Measurements from ENCODE around the gene G3BP1.
A peak's percentile ranks its signal among the peaks of the same experiment; 100 is the strongest.

G3BP1 gene

DNA sequence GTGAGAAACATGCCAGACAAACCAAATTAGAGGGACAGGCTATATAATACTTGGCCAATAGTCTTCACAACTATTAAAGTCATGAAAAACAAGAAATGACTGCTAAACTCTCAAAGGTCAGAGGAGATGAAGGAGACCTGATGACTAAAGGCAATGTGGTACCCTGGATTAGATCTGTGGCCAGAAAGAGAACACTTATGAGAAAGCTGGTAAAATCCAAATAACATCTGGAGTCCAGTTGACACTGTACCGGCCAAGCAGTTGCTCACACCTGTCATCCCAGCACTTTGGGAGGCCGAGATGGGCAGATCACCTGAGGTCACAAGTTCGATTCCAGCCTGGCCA lies 37.7 kb upstream of the G3BP1 start:
- in situ Hi-C loops (cut with HindIII; ENCODE audit: low pct_ligation_motif_present, low sequenced_read_pairs), result no loop called here
- DNase-seq, result no peak
- no peaks in the 10 kb centered on the region for H3K36me3 ChIP-seq (replicated peaks)
- no peaks in the 10 kb centered on the region for H3K27me3 ChIP-seq (replicated peaks)
- H3K27ac ChIP-seq, result no peak overlapping the region
- TF ChIP-seq, protein P1, sequence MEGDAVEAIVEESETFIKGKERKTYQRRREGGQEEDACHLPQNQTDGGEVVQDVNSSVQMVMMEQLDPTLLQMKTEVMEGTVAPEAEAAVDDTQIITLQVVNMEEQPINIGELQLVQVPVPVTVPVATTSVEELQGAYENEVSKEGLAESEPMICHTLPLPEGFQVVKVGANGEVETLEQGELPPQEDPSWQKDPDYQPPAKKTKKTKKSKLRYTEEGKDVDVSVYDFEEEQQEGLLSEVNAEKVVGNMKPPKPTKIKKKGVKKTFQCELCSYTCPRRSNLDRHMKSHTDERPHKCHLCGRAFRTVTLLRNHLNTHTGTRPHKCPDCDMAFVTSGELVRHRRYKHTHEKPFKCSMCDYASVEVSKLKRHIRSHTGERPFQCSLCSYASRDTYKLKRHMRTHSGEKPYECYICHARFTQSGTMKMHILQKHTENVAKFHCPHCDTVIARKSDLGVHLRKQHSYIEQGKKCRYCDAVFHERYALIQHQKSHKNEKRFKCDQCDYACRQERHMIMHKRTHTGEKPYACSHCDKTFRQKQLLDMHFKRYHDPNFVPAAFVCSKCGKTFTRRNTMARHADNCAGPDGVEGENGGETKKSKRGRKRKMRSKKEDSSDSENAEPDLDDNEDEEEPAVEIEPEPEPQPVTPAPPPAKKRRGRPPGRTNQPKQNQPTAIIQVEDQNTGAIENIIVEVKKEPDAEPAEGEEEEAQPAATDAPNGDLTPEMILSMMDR (IDR thresholded peaks at IDR 0.05; ENCODE audit: low read depth, low read length, missing control alignments), result no peak
- H3K4me3 ChIP-seq (ENCODE audit: low read depth, low read length), result no peak overlapping the region

DNA sequence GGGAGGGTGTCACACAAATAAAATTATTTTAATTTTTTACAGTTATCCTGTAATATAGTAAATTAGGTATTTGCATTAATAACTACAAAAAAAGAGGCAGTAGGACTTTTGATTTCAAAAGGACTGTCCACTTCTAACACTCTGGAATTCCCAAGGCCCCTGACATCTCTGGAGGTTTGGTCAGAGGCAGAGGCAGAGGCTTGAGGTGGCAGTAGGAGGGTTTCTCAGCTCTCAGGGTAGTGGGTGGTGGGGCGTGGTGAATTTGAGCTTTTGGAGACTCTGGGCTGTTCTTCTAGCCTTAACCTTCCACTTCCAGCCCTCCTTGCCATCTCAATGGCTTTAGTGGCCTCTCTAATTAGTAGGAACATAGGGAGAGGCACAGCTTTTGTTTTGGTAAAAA lies 36.1 kb upstream of the G3BP1 start:
- Histone ChIP-seq H3K27ac (no peak overlapping the region), H3K36me3 (replicated peaks) (no peaks in the 10 kb centered on the region), H3K27me3 (replicated peaks) (no peaks in the 10 kb centered on the region), H3K4me3 (ENCODE audit: low read depth, low read length) (no peak overlapping the region)
- in situ Hi-C loops (cut with HindIII; ENCODE audit: low pct_ligation_motif_present, low sequenced_read_pairs), result no loop called here
- no peak for DNase-seq
- TF ChIP-seq, protein P1 (IDR thresholded peaks at IDR 0.05; ENCODE audit: low read depth, low read length, missing control alignments), result no peak

DNA sequence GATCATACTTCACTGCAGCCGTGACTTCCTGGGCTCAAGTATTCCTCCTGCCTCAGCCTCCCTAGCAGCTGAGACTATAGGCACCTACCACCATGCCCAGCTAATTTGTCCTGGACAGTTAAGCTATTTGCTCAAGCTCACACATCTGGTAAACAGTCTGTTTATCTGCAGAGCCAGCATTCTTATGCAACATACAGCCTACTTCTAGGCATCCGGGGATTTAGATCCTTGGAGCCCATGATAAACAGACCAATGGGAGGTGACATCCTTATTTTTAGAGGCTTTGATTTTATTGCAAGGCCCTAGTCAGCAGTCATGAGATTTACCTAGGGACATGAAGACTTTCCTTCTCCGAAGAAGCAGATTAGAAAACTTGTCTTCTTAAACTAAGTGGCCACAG lies 34.3 kb upstream of the G3BP1 start:
- no peak overlapping the region for H3K27ac ChIP-seq
- no peak for DNase-seq
- no peak overlapping the region for H3K4me3 ChIP-seq (ENCODE audit: low read depth, low read length)
- TF ChIP-seq, protein P1 (IDR thresholded peaks at IDR 0.05; ENCODE audit: low read depth, low read length, missing control alignments), result no peak
- H3K36me3 ChIP-seq (replicated peaks), result no peaks in the 10 kb centered on the region
- in situ Hi-C loops (cut with HindIII; ENCODE audit: low pct_ligation_motif_present, low sequenced_read_pairs), result no loop called here
- H3K27me3 ChIP-seq (replicated peaks), result no peaks in the 10 kb centered on the region

DNA sequence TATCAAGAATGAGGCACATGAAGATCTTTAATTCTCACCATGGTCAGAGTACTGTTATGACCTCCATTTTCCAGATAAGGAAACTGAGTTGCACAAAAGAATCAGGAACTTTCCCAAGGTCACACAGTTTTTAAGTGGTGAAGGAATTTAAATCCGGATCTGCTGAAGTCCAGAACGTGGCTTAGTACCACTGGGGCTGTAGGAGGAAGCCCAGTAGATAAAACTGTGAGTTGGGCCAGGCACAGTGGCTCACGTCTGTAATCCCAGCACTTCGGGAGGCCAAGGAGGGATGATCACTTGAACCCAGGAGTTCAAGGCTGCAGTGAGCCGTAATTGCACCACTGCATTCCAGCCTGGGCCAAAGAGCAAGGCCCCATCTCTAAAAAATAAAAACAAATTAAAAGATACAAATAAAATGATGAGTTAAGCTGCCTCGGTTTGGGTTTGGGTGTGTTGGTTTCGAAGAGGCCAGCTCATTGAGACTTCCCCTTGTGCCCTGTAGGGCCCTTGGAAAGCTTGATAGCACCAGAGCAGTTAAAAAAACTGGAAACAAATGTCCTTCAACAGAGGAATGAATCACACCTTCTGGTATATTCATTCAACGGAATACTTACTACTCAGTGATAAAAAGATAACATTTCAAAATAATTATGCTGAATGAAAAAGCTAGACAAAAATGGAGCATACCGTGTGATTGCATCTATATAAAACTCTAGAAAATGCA lies 33.5 kb upstream of the G3BP1 start:
- H3K27ac ChIP-seq, result peak overlapping the region; percentile 99
- in situ Hi-C loops (cut with HindIII; ENCODE audit: low pct_ligation_motif_present, low sequenced_read_pairs), result no loop called here
- H3K27me3 ChIP-seq (replicated peaks), result no peaks in the 10 kb centered on the region
- H3K4me3 ChIP-seq (ENCODE audit: low read depth, low read length), result no peak overlapping the region
- no peak for DNase-seq
- no peaks in the 10 kb centered on the region for H3K36me3 ChIP-seq (replicated peaks)
- TF ChIP-seq, protein P1 (IDR thresholded peaks at IDR 0.05; ENCODE audit: low read depth, low read length, missing control alignments), result peak; percentile 23

DNA sequence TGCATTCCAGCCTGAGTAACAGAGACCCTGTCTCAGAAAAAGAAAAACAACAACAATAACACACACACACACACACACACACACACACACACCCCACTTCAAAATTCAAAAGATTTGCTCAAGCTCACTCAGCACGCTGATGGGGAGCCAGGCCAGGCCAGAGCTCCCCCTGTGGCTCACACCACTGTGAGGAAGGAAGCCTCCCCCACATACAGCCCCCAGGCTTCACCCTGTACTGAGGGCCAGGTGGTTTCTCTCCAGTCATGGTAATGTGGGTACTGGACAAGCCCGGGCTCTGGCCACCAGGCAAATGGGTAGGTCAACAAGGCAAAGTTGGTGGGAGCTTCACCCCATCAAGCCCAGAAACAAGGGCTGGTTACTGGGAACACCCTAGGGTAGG lies 32.4 kb upstream of the G3BP1 start:
- no peak for DNase-seq
- TF ChIP-seq, protein P1 (IDR thresholded peaks at IDR 0.05; ENCODE audit: low read depth, low read length, missing control alignments), result peak; percentile 37
- Histone ChIP-seq H3K27ac (peak overlapping the region; percentile 99), H3K4me3 (ENCODE audit: low read depth, low read length) (no peak overlapping the region), H3K36me3 (replicated peaks) (no peaks in the 10 kb centered on the region), H3K27me3 (replicated peaks) (no peaks in the 10 kb centered on the region)
- in situ Hi-C loops (cut with HindIII; ENCODE audit: low pct_ligation_motif_present, low sequenced_read_pairs), result no loop called here

DNA sequence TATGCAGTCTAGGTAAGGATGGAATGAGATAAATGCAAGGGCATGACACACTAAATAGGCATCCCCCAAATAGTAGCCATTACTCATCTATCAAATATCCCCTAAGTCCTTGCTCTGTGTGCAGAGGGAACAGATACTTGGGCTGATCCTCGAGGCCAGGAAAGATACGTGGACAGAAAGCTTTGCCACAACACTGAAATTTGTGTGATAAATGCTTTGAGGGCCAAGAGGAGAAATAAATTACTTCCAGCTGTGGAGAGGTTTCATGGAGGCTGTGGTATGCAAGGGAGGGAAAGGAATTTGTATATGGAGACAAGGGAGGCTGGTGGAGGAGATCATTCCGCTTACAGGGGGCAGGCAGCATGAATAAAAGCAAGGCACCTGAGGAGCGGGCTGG lies 31.8 kb upstream of the G3BP1 start:
- TF ChIP-seq, protein P1 (IDR thresholded peaks at IDR 0.05; ENCODE audit: low read depth, low read length, missing control alignments), result no peak
- in situ Hi-C loops (cut with HindIII; ENCODE audit: low pct_ligation_motif_present, low sequenced_read_pairs), result no loop called here
- peak overlapping the region; percentile 99 for H3K27ac ChIP-seq
- no peaks in the 10 kb centered on the region for H3K36me3 ChIP-seq (replicated peaks)
- peak; percentile 82 for DNase-seq
- H3K27me3 ChIP-seq (replicated peaks), result no peaks in the 10 kb centered on the region
- peak overlapping the region; percentile 21 for H3K4me3 ChIP-seq (ENCODE audit: low read depth, low read length)

Data from brain microvascular endothelial cell (primary cell).